LNCAP (cell line): ENCODE measurements around the gene CFAP90.

Experiments
- CTCF ChIP-seq: fragments of 450-650 bp; IDR thresholded peaks from 2 replicates; pipeline ENCODE4 v1.5.1; 2017; ENCODE audit warnings: mild to moderate bottlenecking

CFAP90 gene

DNA sequence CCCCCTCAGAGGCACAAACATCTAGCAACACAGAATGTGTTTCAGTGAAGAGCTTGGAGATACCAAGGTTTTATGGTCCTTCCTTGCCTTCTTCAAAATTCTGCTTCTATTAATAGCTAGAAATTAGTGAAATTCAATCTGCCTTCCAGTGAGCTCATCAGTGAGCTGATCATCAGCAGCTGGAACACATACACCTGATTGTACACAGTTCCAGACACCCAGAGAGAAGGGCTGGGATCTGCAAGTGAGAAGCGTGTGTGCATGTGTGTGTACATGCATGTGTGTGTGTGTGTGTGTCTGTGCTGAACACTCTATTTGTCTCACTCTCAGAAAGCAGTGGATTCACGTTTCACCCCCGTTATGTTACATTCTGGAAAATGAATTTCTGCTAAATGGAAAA lies 28.5 kb downstream of the CFAP90 start:
- TF ChIP-seq CTCF: no peak

GRCh38 chr5:7816535-7816901 lies 34.4 kb downstream of the CFAP90 start:
- peak; percentile 57 for TF ChIP-seq CTCF

DNA sequence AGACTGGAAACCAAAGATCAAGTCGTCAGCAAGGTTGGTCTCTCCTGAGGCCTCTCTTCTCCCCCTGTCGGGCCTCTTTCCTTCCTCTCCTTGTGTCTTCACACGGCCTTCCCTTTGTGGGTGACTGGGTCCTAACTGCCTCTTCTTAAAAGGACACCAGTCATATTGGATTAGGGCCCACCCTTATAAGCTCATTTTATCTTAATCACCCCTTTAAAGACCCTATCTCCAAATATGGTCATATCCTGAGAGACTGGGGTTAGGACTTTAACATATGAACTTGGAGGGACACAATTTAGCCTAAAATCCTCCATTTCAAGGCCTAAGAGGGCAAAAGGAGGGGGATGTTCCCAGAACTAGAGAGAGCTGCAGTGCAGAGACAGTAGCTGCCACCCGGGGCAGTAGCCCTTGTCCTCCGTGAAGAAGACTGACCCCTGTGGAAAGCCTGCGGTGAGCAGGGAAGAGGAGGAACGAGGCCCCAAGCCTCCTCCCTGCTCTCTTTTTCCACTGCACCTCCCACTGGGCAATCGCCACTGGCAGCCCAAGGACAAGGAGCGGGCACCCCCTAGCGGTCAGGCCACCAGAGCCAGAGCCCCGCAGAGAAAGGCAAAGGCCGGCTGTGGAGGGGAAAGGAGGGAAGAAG lies 34.9 kb downstream of the CFAP90 start:
- TF ChIP-seq CTCF: peak; percentile 99

DNA sequence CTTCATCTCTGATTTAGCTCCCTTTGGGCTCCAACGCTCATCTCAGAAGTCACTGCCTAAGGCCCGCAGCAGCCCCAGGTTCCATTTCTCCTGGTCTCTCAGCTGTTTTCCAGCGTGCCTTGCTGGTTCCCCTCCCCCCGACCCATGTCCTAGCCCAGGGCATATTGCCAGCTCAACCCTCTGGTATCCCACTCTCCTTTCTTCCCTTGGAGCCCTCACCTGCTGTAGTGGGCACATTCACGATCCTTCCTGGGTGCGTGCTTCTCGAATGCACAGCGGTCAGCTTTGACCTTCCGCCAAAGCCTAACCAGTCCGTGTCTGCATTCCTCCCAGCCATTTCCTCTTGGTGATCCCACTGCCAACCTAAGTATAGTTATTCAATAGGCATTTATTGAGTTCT lies 36.1 kb downstream of the CFAP90 start:
- TF ChIP-seq CTCF: no peak

GRCh38 chr5:7813576-7813975 lies 37.4 kb downstream of the CFAP90 start:
- TF ChIP-seq CTCF: no peak

GRCh38 chr5:7813007-7813406 lies 37.9 kb downstream of the CFAP90 start:
- TF ChIP-seq CTCF: no peak

GRCh38 chr5:7811715-7812114 lies 39.2 kb downstream of the CFAP90 start:
- no peak for TF ChIP-seq CTCF

GRCh38 chr5:7808998-7809397 lies 41.9 kb downstream of the CFAP90 start:
- no peak for TF ChIP-seq CTCF
